Right forelimb (tissue), 1 donor: Measurements from ENCODE around the gene ZNF205.
"Not testable (repeated sequence)": the region's sequence is repeated elsewhere in the genome, so short reads cannot be mapped to it uniquely, and the experiment has no call there.

ENCODE experiments used
- DNase-seq: peaks from one replicate; pipeline ENCODE4 v3.0.0-alpha.2; 2018

ZNF205 gene

DNA sequence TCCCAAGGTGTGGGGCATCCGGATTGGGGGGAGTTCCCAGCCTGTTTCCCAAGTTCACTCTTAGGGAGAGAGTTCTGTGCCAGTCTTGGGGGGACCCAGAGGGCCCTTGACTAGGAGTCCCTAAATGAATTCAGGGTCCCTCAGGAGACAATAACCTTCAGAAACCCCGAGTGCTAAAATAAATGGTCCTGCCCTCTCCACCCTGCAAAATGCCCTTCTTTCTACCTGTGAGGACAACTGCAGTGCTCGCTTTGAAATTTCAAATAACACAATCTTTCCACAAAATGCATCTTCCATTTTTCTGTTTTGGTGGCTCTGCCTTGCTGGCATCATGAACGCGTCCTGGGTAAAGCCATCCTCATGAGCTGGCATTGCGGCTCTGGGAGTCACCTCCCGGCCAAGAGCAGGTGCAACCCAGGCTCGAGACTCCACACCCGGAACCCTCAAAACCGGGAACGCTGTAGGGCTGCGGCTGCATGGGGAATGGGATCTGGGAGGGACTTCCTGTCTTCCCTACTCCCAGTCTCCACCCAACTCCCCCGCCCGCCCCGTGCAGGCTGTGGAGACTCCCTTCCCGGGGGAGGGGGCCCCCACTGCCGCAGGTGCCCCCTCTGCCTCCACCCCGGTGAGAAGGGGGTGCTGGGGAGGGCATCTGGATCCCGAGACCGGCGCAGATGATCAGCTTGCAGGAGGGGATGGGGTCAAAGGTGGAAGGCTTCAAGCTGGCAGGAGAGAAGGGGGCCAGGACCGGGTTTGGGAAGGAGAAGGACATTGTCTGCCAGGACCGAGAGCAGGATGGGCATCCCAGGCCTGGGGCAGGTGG is at the start of gene ZNF205:
Gene ZNF205 (plus strand): TSS at position 529 of the 823 bp plus-strand sequence. CDS start 845 bp downstream, outside the sequence.
- peak; percentile 86 for DNase-seq

DNA sequence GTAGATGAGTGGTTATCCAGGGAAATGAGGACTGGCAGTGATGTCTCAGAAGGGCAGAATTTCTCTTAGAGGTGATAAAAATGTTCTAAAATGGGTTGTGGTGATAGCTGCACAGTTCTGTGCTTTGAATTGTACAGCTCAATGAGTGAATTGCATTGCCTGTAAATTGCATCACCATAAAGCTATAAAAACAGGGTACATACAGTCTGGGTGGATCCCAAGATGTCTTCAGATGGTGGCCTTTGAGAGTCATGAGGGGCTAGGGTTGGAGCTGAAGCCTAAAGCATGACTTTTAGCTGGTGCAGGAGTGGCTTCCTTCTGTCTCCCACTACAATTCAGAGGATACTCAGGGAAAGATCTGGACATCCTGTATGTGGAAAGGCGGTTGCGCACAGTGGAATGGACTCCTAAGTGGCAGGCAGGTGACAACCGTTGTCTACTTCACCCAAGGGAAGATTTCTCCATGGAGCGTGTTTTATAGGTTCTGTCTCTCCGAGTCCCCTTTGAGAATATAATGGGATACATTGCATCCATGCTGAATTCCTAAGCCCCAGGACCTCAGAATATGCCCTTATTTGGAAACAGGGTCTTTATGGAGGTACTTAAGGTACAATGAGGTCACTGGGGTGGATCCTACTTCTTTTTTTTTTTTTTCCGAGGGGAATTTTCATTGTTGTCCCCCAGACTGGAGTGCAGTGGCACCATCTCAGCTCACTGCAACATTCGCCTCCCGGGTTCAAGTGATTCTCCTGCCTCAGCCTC is 48.6 kb upstream of the ZNF205 start:
- no peak for DNase-seq

DNA sequence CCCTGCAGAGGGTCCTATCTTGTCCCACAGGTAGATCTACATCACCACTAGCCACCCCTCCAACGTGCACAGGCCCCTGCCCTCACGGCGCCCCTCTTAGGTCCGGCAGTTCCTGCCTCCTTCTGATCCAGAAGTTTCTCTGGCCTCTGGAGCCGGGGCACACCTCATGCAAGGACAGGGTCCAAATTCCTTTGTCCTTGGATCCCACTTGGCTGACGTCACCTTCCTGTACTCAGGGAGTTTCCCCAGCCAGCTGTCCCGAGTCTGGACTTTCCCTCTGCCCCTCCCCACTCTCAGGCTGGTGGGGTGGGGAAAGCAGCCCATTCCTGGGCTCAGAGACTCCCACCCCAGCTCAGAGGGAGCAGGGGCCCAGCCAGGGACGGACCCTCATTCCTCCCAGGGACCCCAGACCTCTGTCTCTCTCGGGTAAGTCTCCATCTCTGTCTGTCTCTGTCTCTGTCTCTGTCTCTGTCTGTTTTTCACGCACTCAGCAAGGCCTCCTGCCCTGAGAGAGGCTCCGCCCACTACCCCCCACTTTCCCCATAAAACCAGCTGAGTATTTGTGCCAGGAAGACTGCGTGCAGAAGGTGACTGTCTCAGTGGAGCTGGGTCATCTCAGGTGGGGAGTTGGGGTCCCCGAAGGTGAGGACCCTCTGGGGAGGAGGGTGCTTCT is 47.2 kb upstream of the ZNF205 start, which contains the start of gene IL32:
Gene IL32 (plus strand): TSS at position 572 of the 673 bp plus-strand sequence. CDS start 172 bp downstream, outside the sequence.
- peak; percentile 74 for DNase-seq

DNA sequence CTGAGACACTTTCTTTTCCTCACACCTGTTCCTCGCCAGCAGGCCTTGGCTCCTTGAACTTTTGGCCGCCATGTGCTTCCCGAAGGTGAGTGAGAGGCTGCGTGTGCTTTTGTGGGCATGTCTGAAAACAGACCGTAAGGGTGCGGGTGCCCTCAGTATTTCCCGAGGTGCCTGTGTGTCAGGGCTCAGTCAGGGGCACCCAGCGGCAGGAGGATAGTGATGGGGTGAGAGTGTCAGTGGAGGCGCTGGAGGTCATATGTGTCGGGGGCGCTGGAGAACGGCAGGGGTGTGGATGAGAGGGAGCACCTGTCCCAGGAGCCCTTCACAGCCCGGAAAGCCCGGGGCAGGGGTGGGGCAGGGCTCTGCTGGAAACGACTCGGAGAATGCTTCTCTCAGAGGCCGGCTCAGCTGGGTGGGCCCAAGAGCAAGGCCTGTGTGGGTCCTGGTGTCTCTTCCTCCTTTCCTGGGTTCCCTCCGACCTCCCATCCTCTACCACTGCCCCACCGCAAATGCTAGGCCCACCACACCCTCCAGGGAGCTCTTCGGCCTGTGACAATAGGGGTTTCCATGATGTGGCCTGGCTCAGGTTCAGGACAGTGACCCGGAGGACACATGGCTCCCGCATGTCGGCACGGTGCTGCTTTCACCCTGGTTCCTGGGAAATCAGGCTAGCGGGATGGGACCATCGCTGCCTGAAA is 46.5 kb upstream of the ZNF205 start:
- no peak for DNase-seq

DNA sequence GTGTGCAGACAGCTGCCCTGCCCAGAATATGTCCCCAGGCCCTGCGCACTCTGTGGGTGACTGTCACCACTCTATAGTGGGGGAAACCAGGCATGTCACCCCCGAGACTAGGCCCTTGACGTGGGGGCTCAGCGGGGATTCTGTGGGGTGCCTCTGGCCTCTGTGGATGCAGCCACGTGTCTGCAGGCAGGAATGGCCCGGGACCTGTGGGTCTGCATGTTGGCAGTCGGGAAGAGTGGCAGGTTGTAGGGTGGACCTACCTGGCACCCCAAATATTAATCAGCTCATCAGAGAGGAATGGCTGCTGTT is 46.0 kb upstream of the ZNF205 start:
- no peak for DNase-seq

DNA sequence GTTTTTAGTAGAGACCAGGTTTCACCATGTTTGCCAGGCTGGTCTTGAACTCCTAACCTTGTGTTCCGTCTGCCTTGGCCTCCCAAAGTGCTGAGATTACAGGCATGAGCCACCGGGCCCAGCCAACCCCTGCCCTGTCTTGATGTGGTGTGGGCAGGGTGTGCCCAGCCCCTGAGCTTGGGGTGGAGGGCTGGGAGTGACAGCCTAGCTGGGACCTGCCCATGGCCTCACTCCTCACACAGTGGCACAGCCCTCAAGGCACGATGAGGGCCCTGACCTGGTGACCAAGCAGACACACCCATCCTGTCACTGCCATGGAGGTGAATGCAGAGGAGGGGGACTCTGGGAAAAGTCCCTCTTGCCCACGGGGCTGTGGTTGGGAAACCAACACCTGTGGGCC is 43.9 kb upstream of the ZNF205 start:
- no peak for DNase-seq

DNA sequence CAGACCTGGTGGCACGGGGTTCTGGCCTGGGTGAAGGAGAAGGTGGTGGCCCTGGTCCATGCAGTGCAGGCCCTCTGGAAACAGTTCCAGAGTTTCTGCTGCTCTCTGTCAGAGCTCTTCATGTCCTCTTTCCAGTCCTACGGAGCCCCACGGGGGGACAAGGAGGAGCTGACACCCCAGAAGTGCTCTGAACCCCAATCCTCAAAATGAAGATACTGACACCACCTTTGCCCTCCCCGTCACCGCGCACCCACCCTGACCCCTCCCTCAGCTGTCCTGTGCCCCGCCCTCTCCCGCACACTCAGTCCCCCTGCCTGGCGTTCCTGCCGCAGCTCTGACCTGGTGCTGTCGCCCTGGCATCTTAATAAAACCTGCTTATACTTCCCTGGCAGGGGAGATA is 43.2 kb upstream of the ZNF205 start:
- not testable (repeated sequence) for DNase-seq

DNA sequence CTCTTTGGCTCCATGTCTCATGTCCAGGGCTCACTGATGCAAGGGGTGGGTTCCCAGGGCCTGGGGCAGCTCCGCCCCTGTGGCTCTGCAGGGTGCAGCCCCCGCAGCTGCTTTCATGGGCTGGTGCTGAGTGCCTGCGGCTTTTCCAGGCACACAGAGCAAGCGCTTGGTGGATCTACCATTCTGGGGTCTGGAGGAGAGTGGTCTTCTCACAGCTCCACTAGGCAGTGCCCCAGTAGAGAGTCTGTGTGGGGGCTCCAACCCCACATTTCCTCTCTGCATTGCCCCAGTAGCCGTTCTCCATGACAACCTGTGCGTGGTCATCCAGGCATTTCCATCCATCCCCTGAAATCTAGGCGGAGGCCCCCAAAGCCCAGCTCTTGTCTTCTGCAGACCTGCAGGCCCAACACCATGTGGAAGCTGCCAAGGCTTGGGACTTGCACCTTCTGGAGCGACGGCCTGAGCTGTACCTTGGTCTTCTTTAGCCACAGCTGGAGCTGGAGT is 41.7 kb upstream of the ZNF205 start:
- no peak for DNase-seq

DNA sequence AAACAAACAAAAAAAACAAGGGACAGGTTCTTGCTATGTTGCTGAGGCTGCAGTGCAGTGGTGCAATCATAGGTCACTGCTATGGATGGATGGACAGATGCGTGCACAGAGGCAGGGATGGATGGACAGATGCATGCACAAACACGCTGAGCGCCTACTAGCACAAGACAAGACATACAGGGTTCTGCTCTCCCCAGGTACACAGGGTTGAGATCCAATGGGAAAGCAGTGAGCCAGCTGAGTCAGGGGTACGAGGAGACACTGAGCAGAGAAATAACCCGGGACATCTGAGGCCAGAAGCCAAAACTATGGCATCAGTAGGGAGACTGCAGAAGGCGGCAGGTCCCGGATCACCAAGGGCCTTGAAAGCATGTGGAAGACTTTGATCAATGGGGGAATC is 40.7 kb upstream of the ZNF205 start:
- DNase-seq: no peak

DNA sequence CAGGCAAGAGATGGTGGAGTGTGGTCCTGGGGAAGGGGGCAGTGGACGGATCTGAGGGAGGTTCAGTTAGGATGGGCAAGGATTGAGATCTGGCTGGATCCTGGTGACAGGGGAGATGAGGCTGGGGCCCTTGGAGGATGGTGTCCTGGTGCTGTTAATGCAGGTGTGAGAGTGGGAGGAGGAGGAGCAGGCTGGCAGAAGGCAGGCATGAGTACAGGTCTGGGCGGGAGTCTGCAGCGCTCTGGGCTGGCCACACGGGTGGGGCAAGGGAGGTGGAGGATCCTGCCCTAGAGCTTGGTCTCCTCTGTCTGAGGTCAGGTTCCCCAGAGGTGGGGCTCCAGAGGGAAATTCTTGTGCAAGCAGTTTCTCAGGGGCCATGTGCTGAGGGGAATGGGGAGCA is 40.2 kb upstream of the ZNF205 start:
- not testable (repeated sequence) for DNase-seq

DNA sequence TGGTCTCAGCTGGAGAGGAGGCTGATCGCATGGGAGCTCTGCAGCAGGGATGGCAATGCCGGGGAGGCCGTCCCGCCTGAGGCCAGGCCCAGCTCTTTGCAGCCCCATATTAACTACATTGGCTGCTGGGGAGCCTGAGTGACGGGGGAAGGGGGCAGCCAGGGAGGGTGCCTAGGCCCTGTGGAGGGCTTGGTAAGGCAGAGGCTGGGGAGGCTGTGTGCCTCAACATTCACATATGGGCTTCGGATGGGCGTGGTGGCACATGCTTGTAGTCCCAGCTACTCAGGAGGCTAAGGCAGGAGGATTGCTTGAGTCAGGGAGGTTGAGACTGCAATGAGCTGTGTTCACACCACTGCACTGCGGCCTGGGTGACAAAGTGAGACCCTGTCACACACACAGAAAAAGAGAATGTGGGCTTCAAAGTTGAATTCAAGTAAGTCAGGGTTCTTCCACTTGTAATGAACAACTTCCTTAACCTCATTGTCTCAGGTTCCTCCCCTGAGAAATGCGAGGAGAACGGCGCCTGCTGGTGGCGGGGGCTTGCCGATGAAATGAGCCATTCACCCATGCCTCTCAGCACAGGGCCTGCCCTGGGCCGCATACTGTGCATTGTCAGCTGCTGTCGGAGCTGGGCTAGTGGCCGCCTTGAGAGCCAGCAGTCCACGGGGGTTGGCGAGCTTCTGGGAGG is 39.7 kb upstream of the ZNF205 start:
- DNase-seq: not testable (repeated sequence)

DNA sequence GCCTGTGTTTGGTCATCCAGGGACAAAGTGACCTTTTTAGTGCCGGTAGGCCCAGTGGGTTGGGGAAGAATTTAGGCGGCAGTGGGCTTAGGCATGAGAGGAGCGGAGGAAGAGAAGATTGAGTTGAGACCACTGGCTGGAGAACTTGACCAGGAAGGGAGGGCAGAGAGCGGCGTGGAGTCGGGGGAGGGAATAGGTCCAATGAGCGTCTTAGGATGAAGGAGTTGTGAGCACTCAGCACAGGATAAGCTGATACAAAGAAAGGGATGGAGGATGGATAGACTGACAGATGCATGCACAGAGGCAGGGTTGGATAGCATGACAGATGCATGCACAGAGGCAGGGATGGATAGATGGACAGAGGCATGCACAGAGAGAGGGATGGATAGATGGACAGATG is 38.9 kb upstream of the ZNF205 start:
- DNase-seq: no peak

DNA sequence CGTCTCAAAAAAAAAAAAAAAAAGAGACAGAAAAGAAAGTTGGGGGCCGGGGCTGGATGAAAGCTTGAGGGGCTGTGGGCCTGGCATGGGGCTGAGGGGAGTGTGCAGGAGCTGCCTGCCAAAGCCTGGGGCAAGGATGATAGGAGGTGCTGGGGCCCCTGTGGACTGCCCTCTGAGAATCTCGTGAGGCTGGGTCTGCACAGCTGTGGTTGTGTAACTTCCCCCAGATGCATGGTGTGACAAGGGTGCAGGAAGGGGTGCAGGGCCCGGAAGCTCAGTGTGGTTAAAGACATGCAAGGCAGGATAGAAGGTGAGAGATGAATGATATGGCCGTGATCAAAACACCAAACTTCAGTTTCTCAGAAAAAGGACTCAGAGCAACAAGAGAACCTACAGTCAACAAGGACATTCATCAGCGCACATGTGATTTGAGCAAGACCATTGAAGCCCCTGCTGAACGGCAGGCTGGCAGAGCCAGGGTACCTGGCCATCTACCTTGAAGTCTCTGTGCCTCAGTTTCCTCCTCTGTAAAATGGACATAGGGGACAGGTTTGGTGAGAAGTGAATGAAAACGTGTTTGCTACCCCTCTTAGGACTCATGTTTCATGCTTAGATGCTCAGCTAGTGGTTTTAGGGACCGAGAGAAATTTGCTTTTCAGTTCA is 37.4 kb upstream of the ZNF205 start:
- DNase-seq: no peak

DNA sequence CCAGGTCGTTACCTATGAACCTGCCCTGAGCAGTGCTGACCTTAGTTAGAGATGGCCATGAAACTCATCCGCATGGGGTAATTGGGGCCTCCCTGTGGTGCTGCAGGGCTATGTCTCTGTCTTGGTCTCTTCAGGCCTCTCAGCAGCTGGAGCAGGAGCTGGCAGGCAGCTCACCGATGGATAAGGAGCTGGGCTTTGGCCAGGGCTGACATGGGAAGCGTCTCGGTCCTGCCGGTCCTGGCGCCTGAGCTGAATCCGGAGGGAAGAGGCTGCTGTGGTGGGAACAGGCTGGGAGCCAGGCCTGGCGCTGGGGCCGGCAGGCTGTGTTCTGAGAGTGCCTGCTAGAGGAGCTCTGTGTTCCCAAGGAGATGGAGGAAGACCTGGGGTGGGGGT is 36.9 kb upstream of the ZNF205 start:
- peak; percentile 71 for DNase-seq

DNA sequence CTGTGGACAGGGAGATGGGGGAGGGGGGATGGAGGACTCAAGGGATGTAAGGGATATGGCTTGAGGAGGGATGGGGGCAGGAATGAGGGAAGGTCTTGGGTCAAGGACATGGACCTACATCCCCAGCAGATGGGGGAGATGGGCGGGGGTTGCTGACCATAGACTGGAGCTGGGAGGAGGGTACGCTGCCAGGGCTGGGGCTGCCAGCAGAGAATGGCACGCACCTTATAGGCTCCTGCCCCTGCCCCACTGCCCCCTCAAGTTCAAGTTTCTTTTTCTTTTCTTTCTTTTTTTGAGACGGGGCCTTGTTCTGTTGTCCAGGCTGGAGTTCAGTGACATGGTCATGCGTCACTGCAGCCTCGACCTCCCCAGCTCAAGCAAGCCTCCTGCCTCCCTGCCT is 36.4 kb upstream of the ZNF205 start:
- not testable (repeated sequence) for DNase-seq

DNA sequence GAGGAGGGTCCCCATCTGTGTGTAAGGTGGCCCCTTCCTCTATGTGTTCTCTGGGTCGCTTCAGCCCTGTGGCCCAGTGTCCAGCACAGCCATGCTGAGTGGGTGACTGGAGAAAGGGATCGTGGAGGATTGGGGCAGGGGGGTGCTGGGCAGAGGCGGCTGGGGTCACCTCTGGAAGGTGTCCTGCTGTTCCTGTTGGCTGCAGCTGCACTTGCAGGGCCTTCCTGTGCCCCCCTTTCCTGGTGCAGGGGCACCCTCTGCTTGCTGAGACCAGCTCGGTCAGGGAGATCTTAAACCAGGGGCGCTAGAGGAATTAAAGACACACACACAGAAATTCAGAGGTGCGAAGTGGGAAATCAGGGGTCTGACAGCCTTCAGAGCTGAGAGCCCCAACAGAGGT is 35.8 kb upstream of the ZNF205 start:
- no peak for DNase-seq

DNA sequence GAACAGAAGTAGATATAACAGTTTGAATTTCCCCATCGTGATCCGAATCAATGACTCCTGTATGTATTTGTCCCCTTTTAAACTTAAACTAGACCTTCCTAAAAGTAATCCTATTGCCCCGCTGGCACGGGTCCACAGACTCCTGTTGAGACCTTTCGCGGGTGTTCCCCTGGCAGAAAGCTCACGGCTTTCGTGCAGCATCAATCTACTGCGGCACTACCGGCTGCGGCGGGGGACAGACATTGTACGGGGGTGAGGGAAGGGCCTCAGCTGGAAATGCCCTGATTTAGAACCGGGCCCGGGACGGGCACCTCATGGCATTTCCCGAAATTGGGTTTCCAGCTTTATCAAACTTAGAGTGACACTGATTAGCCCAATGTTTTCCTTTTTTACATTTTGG is 32.4 kb upstream of the ZNF205 start:
- DNase-seq: no peak

DNA sequence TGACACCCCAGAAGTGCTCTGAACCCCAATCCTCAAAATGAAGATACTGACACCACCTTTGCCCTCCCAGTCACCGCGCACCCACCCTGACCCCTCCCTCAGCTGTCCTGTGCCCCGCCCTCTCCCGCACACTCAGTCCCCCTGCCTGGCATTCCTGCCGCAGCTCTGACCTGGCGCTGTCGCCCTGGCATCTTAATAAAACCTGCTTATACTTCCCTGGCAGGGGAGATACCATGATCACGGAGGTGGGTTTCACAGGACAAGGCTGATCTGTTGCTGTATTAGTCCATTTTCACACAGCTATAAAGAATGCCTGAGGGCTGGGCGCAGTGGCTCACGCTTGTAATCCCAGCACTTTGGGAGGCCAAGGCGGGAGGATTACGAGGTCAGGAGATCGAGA is 30.4 kb upstream of the ZNF205 start:
- DNase-seq: not testable (repeated sequence)

DNA sequence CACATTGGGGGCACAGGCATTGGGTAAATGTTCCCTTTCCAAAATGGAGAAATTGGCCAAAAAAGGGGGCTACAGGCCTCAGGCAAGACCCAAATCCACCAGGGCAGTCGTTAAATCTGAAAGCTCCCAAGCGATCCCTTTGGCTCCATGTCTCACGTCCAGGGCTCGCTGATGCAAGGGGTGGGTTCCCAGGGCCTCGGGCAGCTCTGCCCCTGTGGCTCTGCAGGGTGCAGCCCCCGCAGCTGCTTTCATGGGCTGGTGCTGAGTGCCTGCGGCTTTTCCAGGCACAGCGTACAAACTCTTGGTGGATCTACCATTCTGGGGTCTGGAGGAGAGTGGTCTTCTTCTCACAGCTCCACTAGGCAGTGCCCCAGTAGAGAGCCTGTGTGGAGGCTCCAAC is 29.0 kb upstream of the ZNF205 start:
- DNase-seq: not testable (repeated sequence)

DNA sequence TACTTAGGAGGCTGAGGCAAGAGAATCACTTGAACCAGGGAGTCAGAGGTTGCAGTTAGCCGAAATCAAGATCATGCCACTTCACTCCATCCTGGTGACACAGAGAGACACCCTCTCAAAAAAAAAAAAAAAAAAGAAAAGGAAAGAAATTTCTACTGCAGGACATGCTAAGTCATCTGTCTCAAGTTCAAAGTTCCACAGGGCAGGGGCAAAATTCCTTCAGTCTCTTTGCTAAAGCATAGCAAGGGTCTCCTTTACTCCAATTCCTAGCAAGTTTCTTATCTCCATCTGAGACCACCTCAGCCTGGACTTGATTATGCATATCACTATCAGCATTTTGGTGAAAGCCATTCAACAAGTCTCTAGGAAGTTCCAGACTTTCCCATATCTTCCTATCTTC is 27.9 kb upstream of the ZNF205 start:
- DNase-seq: no peak

DNA sequence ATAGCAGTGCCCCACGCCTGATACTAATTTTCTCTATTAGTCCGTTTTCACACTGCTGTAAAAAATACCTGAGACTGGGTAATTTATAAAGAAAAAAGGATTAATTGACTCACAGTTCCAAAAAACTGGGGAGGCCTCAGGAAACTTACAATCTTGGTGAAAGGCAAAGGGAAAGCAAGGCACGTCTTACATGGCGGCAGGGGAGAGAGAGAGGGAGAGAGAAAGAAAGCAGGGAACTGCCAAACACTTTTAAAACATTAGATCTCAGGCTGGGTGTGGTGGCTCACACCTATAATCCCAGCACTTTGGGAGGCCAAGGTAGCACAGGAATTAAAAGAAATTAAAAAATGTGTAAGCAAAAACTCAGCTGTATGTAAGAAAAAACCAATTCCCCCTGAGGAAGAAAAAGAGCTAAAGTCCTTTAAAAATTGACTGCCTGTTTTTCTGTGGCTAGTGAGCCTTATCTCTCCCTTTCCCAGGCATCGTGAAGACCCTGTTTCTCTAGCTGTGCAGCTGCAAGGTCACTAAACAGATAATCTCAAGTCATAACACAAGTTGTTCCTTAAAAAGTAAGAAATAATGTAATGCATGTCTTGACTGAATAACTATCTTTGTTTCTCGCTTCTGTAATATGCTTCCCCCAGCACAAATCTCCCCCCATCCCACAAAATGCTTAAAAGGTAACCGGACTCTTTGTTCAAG is 27.3 kb upstream of the ZNF205 start:
- no peak for DNase-seq
